ENCODE data around the gene ATXN1.

Gene ATXN1

DNA sequence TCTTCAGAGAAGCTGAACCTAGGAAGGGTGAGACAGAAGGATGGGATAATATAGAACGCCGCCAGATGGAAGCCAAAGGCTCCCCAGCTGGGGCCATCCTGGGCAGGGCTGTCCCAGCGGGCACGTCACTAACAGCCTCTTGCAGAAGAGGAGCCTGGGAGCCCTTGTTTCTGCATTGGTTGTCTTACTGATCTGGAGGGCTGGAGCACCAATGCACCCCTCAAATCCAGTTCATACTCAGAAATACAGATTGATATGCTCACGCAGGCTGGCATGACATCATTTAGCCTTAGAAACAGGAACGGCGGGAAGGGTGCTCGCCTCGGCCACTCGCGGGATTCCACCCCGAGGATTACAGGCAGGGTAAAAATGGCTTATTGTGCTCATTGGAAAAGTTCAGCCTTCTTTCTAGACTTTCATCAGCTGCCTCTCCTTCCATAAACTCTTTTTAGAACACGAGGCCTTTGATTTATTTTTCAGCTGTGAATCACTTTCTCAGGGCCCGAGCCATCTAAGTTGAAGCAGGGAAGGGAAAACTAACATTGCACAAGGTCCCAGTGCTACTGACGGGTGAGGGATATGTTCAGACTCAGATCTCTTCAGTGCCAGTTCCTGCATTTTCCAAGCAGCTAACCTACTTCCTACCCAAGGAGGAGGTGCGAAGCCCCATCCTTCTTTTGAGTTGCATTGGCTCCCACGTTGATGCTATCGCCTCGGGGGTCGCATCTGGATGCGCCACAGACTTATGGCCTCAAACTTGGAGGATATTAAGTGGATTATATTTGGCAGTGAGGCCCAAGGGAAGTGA, 440.5 kb downstream of the ATXN1 start:
- DNase-seq, result no peak
- in situ Hi-C loops (cut with MboI; ENCODE audit: low pct_unique_long_range_greater_than_20kb, low sequenced_read_pairs), result no loop called here

DNA sequence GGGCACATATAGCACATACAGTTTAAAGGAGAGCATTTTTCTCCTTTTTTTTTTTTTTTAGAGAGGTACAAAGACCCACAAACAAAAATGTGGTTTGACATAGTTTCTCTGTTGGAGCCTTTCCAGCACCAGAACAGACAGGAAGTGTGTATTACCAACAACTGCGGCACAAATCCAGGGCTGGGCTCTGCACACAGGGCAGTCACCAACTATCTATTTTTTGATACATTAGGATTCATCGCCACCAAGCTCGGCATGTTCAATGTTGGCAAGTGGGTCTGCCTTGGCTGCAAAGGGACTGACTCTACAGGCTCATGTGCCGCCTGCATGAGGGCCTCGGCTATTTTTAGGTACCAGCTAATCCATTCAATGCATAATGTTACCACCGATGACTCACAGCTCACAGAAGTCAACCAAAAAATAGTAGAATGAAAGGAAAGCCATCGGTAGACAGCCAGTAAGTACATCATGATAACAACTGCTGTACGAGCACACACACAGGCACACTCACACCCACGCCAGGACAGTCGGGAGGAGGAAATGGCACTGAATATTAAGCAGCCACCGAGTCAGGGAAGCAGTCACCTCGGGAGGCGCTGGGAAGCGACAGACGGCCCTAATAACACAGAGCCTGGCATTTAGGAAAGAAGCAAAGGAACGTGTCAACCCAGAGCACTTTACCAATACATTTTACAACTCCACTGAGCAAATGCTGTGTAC, 441.3 kb downstream of the ATXN1 start:
- in situ Hi-C loops (cut with MboI; ENCODE audit: low pct_unique_long_range_greater_than_20kb, low sequenced_read_pairs), result no loop called here
- peak; percentile 87 for DNase-seq

- in situ Hi-C loops (cut with MboI; ENCODE audit: low pct_unique_long_range_greater_than_20kb, low sequenced_read_pairs), result no loop called here
- DNase-seq, result no peak
These were observed 442.1 kb downstream of the ATXN1 start for GRCh38 chr6:16318953-16319720.

- no peak for DNase-seq
- in situ Hi-C loops (cut with MboI; ENCODE audit: low pct_unique_long_range_greater_than_20kb, low sequenced_read_pairs), result no loop called here
These were observed 442.7 kb downstream of the ATXN1 start for GRCh38 chr6:16318538-16318937.

GRCh38 chr6:16316741-16317251, 444.5 kb downstream of the ATXN1 start:
- in situ Hi-C loops (cut with MboI; ENCODE audit: low pct_unique_long_range_greater_than_20kb, low sequenced_read_pairs), result no loop called here
- DNase-seq, result peak; percentile 68

- DNase-seq, result no peak
- in situ Hi-C loops (cut with MboI; ENCODE audit: low pct_unique_long_range_greater_than_20kb, low sequenced_read_pairs), result no loop called here
These were observed 447.0 kb downstream of the ATXN1 start for GRCh38 chr6:16314296-16314695.

DNA sequence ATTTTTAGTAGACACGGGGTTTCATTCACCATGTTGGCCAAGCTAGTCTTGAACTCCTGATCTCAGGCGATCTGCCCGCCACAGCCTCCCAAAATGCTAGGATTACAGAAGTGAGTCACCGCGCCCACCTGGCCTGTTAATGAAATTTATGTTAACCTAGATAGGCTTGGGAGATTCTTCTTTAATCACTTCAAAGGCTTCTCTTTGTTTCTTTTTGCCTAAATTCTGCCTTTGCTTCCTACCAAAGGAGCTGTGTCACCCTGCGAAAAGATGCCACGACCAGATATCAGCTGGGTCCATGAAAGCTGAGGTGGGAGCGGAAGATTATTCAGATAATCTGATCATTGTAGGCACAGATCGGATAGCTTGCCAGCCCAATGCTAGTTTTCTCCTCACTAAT, 447.5 kb downstream of the ATXN1 start:
- no peak for DNase-seq
- in situ Hi-C loops (cut with MboI; ENCODE audit: low pct_unique_long_range_greater_than_20kb, low sequenced_read_pairs), result no loop called here

- in situ Hi-C loops (cut with MboI; ENCODE audit: low pct_unique_long_range_greater_than_20kb, low sequenced_read_pairs), result no loop called here
- no peak for DNase-seq
These were observed 449.5 kb downstream of the ATXN1 start for GRCh38 chr6:16311763-16312162.

DNA sequence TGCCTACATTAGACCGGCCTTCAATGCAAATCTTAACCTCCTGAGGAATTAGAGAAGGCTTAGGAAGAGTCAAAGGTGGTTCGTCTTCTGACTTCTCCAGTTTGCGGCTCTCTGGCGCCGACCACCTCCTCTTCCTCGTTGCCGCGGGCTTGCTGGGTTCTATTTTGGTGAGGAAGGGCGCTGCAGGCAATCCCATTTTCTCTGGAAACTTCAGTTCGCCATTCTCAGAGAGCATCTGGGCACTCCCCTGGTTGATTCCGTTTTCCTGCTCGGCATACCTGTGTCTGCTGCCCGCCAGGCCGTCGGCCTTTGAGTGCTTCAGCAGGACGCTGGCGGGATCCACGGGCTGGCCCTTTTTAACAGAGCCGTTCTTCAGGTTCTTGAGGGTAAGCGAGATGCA, 454.9 kb downstream of the ATXN1 start:
- DNase-seq, result no peak

GRCh38 chr6:16305788-16306187, 455.5 kb downstream of the ATXN1 start:
- in situ Hi-C loops (cut with MboI; ENCODE audit: low pct_unique_long_range_greater_than_20kb, low sequenced_read_pairs), result no loop called here
- DNase-seq, result no peak

More for the DNA sequence above, 454.9 kb downstream of the ATXN1 start:
- in situ Hi-C loops (cut with MboI; ENCODE audit: low pct_unique_long_range_greater_than_20kb, low sequenced_read_pairs), result no loop called here

DNA sequence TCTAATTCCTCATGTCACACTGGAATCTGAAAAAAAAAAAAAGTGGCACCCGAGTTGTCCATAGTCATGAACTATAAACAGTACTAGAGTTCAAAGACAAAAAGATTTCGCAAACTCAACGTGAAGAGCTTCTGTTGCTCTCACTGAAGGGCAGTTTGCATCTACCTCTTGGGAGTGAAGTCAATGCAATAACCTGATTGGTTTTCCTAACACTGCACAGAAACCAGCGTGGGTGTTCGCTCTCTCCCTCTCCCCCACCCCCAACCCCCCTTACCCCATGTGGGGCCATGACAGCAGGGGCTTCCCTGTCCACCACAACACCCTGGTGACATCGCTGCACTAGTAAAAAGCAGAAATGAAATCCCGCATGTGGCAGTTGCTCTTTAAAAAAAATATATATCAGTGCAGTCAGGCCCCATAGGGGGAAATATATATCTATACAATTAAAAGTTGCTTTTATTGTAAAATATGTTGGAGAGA, 456.0 kb downstream of the ATXN1 start:
- DNase-seq, result peak; percentile 22
- in situ Hi-C loops (cut with MboI; ENCODE audit: low pct_unique_long_range_greater_than_20kb, low sequenced_read_pairs), result no loop called here

GRCh38 chr6:16302721-16303552, 458.3 kb downstream of the ATXN1 start:
- in situ Hi-C loops (cut with MboI; ENCODE audit: low pct_unique_long_range_greater_than_20kb, low sequenced_read_pairs), result no loop called here
- DNase-seq, result no peak

- DNase-seq, result no peak
- in situ Hi-C loops (cut with MboI; ENCODE audit: low pct_unique_long_range_greater_than_20kb, low sequenced_read_pairs), result no loop called here
These were observed 459.7 kb downstream of the ATXN1 start for GRCh38 chr6:16301511-16301910.

DNA sequence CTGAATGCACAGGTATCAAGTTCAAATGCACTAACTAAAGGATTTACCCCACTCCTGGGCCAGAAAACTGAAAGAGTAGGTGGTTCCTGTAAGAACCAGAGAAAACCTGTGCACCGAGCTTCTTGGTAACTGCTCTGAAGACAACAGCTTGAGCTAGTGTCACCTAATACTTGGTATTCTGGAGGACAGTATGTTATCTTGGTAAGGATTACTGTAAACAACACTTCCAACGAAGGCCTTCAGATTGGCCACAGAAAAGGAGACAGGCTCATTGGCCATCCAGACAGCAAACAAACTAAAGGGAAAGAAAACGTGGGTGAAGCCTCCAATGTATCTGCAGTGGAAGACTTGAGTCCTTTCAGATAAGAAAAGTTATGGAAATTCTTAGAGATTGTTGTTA, 461.4 kb downstream of the ATXN1 start:
- no peak for DNase-seq
- in situ Hi-C loops (cut with MboI; ENCODE audit: low pct_unique_long_range_greater_than_20kb, low sequenced_read_pairs), result no loop called here

DNA sequence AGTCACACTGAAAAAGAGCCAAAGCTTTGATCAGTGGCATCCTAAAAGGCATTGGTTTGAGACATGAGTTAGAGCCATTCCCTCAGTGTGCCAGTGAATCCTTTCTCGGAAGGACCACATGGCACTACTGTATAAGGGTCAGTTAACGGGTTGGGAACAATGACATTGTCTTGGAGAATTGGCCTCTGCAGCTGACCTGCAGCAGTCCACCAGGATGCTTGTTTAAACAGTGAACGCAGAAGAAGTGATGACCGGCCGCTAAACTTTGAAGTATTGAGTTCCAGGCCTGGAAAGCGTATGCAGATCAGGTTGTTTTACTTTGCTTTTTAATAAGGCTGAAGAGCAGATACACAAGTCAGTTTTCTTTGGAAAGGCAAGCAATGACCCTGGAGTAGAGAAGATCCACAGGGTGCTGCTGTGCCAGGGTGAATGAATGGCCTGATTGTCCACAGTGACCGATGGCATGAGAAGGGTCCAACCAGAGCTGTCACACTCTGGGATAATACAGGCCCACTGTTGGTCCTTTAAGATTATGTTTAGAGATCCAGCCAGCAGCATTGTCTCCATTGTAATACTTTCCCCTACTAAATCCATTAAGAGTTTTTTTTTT, 465.1 kb downstream of the ATXN1 start:
- DNase-seq, result no peak
- in situ Hi-C loops (cut with MboI; ENCODE audit: low pct_unique_long_range_greater_than_20kb, low sequenced_read_pairs), result no loop called here

DNA sequence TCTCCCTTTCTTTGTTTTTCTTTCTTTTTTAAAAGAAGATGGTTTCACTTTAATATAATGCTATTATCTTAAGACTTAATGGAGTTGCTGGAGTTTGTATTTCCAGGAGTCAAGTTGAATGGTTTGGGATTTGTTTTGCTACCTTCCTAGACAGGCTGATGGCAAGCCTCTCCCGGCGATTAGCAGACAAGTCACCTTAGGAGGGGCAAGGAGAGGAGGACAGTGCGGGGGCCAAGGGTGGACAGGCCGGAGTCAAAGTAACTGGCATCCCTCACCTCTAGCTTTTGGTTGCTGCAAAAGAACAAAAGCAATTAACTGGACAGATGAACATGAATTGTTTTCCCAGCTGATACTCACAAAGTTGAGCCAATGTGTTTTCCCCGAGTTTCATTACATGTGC, 465.8 kb downstream of the ATXN1 start:
- in situ Hi-C loops (cut with MboI; ENCODE audit: low pct_unique_long_range_greater_than_20kb, low sequenced_read_pairs), result no loop called here

GRCh38 chr6:16295060-16295459, 466.2 kb downstream of the ATXN1 start:
- in situ Hi-C loops (cut with MboI; ENCODE audit: low pct_unique_long_range_greater_than_20kb, low sequenced_read_pairs), result no loop called here
- no peak for DNase-seq

More for the DNA sequence above, 465.8 kb downstream of the ATXN1 start:
- no peak for DNase-seq

- DNase-seq, result no peak
- in situ Hi-C loops (cut with MboI; ENCODE audit: low pct_unique_long_range_greater_than_20kb, low sequenced_read_pairs), result no loop called here
These were observed 466.9 kb downstream of the ATXN1 start for GRCh38 chr6:16294371-16294770.
